Mesodermal cell (in vitro differentiated cells): Measurements from ENCODE around the gene EDC3.

Source experiments
- H3K27ac ChIP-seq: 2 replicates; pipeline ENCODE4 v1.7.0; 2013; ENCODE audit warnings: mild to moderate bottlenecking, low read depth, low read length, moderate library complexity; ENCODE audit not compliant: severe bottlenecking
- H3K36me3 ChIP-seq: 2 replicates; pipeline ENCODE4 v1.7.1; 2013; ENCODE audit warnings: mild to moderate bottlenecking, low read length, moderate library complexity; ENCODE audit not compliant: control insufficient read depth, insufficient read depth
- H3K4me1 ChIP-seq: one replicate; pipeline ENCODE4 v1.7.1; 2013; ENCODE audit warnings: mild to moderate bottlenecking, low read length; ENCODE audit not compliant: insufficient read depth, control insufficient read depth, poor library complexity, severe bottlenecking
- H3K4me3 ChIP-seq: 2 replicates; pipeline ENCODE4 v1.7.0; 2013; ENCODE audit warnings: low read length, control low read depth, mild to moderate bottlenecking; ENCODE audit not compliant: insufficient read depth, poor library complexity, severe bottlenecking; ENCODE audit errors: extremely low read depth
- H3K9me3 ChIP-seq: 2 replicates; pipeline ENCODE4 v1.7.1; 2013; ENCODE audit warnings: mild to moderate bottlenecking, low read length, moderate library complexity; ENCODE audit not compliant: control insufficient read depth
- WGBS, 2 experiments: methylation state at CpG; one replicate each; pipeline ENCODE4 v1.1.5; 2013; ENCODE audit warnings: missing lambda C conversion rate in 2 of 2; ENCODE audit not compliant: insufficient coverage in 2 of 2; 5-methylcytosine and 5-hydroxymethylcytosine counted together

The EDC3 gene

GRCh38 chr15:74726774-74727164 is 30.9 kb upstream of the EDC3 start:
- H3K4me3 ChIP-seq, result peak overlapping the region; percentile 50
- H3K4me1 ChIP-seq, result peaks cover 13% of the 10 kb centered on the region
- H3K9me3 ChIP-seq, result no peaks in the 10 kb centered on the region
- no peaks in the 10 kb centered on the region for H3K36me3 ChIP-seq
- H3K27ac ChIP-seq, result no peak overlapping the region
- 81% methylated on average over 21 to 24 of the region's 24 CpGs for WGBS, 2 experiments

- Histone ChIP-seq H3K4me3 (peak overlapping the region; percentile 50), H3K4me1 (peaks cover 13% of the 10 kb centered on the region), H3K27ac (peak overlapping the region; percentile 36), H3K9me3 (no peaks in the 10 kb centered on the region), H3K36me3 (no peaks in the 10 kb centered on the region)
- WGBS, 2 experiments, result 6 to 7% methylated on average over 65 to 70 of the region's 86 CpGs
Observed at GRCh38 chr15:74725845-74726773, 30.3 kb upstream of the EDC3 start.

GRCh38 chr15:74725225-74725774 is 29.5 kb upstream of the EDC3 start, which contains the start of gene CYP1A1:
Gene CYP1A1, minus strand, starts transcription at chr15:74725528. Its CDS starts 2,431 bp downstream, at chr15:74723097.
- peak within 1 kb of the TSS; percentile 50 for H3K4me3 ChIP-seq
- H3K4me1 ChIP-seq, result peaks cover 13% of the 10 kb centered on the region
- H3K27ac ChIP-seq, result peak within 1 kb of the TSS; percentile 36
- H3K36me3 ChIP-seq, result no peaks in the 10 kb centered on the region
- H3K9me3 ChIP-seq, result no peaks in the 10 kb centered on the region
- WGBS, 2 experiments, result 15% methylated on average over 3 of the region's 10 CpGs; no CpG with 5 or more reads in 1 of the 2 experiments

GRCh38 chr15:74724570-74725224 is 28.9 kb upstream of the EDC3 start:
- Histone ChIP-seq H3K4me3 (no peak overlapping the region), H3K27ac (no peak overlapping the region), H3K9me3 (no peaks in the 10 kb centered on the region), H3K4me1 (peaks cover 13% of the 10 kb centered on the region), H3K36me3 (no peaks in the 10 kb centered on the region)

- Histone ChIP-seq H3K4me3 (no peak overlapping the region), H3K36me3 (no peaks in the 10 kb centered on the region), H3K4me1 (peaks cover 13% of the 10 kb centered on the region), H3K9me3 (no peaks in the 10 kb centered on the region), H3K27ac (no peak overlapping the region)
- WGBS, 2 experiments, result 60 to 80% methylated on average over 1 of the region's 1 CpG
Observed at GRCh38 chr15:74723754-74724334, 28.0 kb upstream of the EDC3 start.

- H3K4me3 ChIP-seq, result no peak overlapping the region
- H3K4me1 ChIP-seq, result peaks cover 13% of the 10 kb centered on the region
- no peak overlapping the region for H3K27ac ChIP-seq
- no peaks in the 10 kb centered on the region for H3K36me3 ChIP-seq
- 80 to 90% methylated on average over 1 of the region's 1 CpG for WGBS, 2 experiments
- no peaks in the 10 kb centered on the region for H3K9me3 ChIP-seq
Observed at GRCh38 chr15:74723187-74723586, 27.4 kb upstream of the EDC3 start.

GRCh38 chr15:74722591-74722990 is 26.8 kb upstream of the EDC3 start:
- 90 to 94% methylated on average over 10 to 13 of the region's 13 CpGs for WGBS, 2 experiments
- Histone ChIP-seq H3K9me3 (no peaks in the 10 kb centered on the region), H3K4me1 (peaks cover 13% of the 10 kb centered on the region), H3K36me3 (no peaks in the 10 kb centered on the region), H3K4me3 (no peak overlapping the region), H3K27ac (no peak overlapping the region)

- WGBS, 2 experiments, result 90% methylated on average over 2 of the region's 5 CpGs; no CpG with 5 or more reads in 1 of the 2 experiments
- no peaks in the 10 kb centered on the region for H3K36me3 ChIP-seq
- H3K9me3 ChIP-seq, result no peaks in the 10 kb centered on the region
- H3K4me3 ChIP-seq, result no peak overlapping the region
- H3K27ac ChIP-seq, result no peak overlapping the region
- H3K4me1 ChIP-seq, result no peaks in the 10 kb centered on the region
Observed at GRCh38 chr15:74716651-74717050, 20.8 kb upstream of the EDC3 start.

- H3K36me3 ChIP-seq, result no peaks in the 10 kb centered on the region
- no CpG with 5 or more reads among the region's 3 CpGs for WGBS, 2 experiments
- H3K9me3 ChIP-seq, result no peaks in the 10 kb centered on the region
- H3K4me1 ChIP-seq, result no peaks in the 10 kb centered on the region
- no peak overlapping the region for H3K4me3 ChIP-seq
- no peak overlapping the region for H3K27ac ChIP-seq
Observed at GRCh38 chr15:74712311-74712710, 16.5 kb upstream of the EDC3 start.

- no peak overlapping the region for H3K27ac ChIP-seq
- H3K4me3 ChIP-seq, result no peak overlapping the region
- no peaks in the 10 kb centered on the region for H3K4me1 ChIP-seq
- WGBS, 2 experiments, result 58 to 69% methylated on average over 2 of the region's 3 CpGs
- H3K36me3 ChIP-seq, result no peaks in the 10 kb centered on the region
- H3K9me3 ChIP-seq, result no peaks in the 10 kb centered on the region
Observed at GRCh38 chr15:74710319-74711094, 14.7 kb upstream of the EDC3 start.
